Lower lobe of right lung (tissue), 2 donors: ENCODE results near the gene TCF7L1. TPM values are rescaled to one million over a fixed set of nuclear protein-coding genes. Genes with fewer than 3 reads are reported as not detected.

Experiments
- ATAC-seq, 2 donors: fragments of 200-7000 bp; cut with Tn5 transposase; one replicate each; pipeline ENCODE4 v1.9.1; 2020 to 2022; ENCODE audit warnings: mild to moderate bottlenecking in 2 of 2, moderate library complexity in 2 of 2
- DNase-seq: peaks from one replicate; pipeline ENCODE4 v3.0.0-alpha.2; 2020
- H3K27ac ChIP-seq: fragments of 200-600 bp; one replicate; pipeline ENCODE4 v1.8.0; 2022
- H3K27me3 ChIP-seq: fragments of 200-600 bp; one replicate; pipeline ENCODE4 v1.8.0; 2022; ENCODE audit warnings: low read depth
- H3K36me3 ChIP-seq: fragments of 200-600 bp; one replicate; pipeline ENCODE4 v1.8.0; 2022; ENCODE audit warnings: mild to moderate bottlenecking
- H3K4me1 ChIP-seq: fragments of 200-600 bp; one replicate; pipeline ENCODE4 v1.8.0; 2022
- H3K4me3 ChIP-seq: fragments of 200-600 bp; one replicate; pipeline ENCODE4 v1.8.0; 2022; ENCODE audit warnings: mild to moderate bottlenecking
- H3K9me3 ChIP-seq: fragments of 200-600 bp; one replicate; pipeline ENCODE4 v1.8.0; 2022
- intact Hi-C: fragments of 100-400 bp; cut with DNase I; formaldehyde crosslinking; loops from one replicate; pipeline ENCODE4 v1.11.0; 2022
- total RNA-seq: library from RNA; stranded (reverse); fragmentation: NEBNext Ultra II Directional; extraction: Animal tissue kit (Norgen Biotek cat#: 25700); gene quantifications from one replicate; pipeline ENCODE4 v1.2.1, GENCODE V29; 2021
- TF ChIP-seq, protein P1 (sequence below): fragments of 200-600 bp; IDR thresholded peaks from one replicate; pipeline ENCODE4 v1.8.0; 2022; ENCODE audit warnings: antibody characterized with exemption, mild to moderate bottlenecking
- donor health status: DM: no; HTN: yes; CAD: no; lungs with severe emphysema.

The TCF7L1 gene
- total RNA-seq, 1 donor from 2014 or later: 17.1 TPM

DNA sequence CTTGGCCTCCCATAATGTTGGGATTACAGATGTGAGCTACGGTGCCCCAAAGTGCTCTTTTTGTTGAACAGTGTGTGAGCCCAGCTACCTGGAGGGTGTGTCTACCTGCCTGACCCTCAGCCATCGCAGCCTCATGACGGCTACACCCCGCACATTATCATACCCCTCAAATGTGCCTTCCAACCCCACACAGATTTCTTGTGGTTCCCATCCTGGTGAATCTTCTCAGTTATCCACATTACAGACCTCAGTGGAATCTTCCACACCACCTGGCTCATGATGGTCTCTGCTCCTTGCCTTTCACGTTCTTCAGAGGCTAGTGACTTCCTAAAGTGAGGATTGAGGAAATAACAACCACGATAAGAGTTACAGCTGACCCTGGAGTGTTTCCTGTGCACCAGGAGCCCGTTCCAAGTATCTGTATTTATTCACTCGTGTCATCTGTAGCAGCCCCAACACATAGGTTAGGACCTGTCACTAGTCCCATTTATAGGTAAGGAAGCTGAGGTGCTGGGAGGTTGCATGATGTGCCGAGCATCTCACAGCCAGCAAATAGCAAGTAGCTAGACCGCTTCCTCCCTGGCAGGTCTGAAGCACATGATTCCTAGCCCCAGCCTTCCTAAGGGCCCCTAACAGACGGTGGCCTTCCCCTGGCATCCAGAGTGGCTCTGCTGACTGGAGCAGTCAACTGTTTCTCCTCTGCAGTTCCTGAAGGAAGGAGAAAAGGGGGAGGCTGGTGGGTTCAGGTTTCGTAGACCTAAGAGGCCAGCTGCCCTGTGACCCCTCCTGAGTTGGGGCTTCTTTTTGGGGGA is 47.3 kb downstream of the TCF7L1 start:
- H3K27ac ChIP-seq: no peak overlapping the region
- intact Hi-C loops: no loop called here
- peaks cover 54% of the 10 kb centered on the region for H3K4me1 ChIP-seq
- no peaks in the 10 kb centered on the region for H3K36me3 ChIP-seq
- TF ChIP-seq, protein P1, sequence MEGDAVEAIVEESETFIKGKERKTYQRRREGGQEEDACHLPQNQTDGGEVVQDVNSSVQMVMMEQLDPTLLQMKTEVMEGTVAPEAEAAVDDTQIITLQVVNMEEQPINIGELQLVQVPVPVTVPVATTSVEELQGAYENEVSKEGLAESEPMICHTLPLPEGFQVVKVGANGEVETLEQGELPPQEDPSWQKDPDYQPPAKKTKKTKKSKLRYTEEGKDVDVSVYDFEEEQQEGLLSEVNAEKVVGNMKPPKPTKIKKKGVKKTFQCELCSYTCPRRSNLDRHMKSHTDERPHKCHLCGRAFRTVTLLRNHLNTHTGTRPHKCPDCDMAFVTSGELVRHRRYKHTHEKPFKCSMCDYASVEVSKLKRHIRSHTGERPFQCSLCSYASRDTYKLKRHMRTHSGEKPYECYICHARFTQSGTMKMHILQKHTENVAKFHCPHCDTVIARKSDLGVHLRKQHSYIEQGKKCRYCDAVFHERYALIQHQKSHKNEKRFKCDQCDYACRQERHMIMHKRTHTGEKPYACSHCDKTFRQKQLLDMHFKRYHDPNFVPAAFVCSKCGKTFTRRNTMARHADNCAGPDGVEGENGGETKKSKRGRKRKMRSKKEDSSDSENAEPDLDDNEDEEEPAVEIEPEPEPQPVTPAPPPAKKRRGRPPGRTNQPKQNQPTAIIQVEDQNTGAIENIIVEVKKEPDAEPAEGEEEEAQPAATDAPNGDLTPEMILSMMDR: no peak
- ATAC-seq (no peak), DNase-seq (no peak)
- no peaks in the 10 kb centered on the region for H3K9me3 ChIP-seq
- no peaks in the 10 kb centered on the region for H3K27me3 ChIP-seq
- no peak overlapping the region for H3K4me3 ChIP-seq

DNA sequence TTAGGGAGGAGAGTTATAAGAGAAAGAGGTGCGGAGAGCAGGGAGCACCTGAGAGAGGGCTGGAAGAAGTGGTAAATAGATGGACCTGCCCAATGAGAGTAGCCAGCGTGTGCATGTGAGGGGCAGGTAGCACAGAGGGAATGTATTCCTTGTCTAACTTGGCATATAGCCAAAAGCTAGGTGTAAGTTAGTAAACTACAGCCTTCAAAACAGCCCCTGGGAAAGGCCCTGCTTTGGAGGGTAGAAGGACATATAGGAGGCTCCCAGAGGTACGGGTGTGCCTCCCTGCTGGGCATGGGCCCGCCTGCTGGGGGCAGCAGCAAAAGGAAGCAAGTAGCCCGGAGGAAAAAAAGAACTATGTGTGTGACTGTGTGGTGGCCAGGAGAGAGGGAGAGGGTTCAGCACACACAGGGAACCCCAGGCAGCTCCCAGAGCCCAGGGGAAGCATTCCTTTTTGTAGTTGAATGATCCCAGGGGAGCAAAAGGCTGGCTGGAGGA is 48.0 kb downstream of the TCF7L1 start:
- TF ChIP-seq, protein P1: no peak
- Histone ChIP-seq H3K9me3 (no peaks in the 10 kb centered on the region), H3K27ac (no peak overlapping the region), H3K36me3 (no peaks in the 10 kb centered on the region), H3K27me3 (no peaks in the 10 kb centered on the region), H3K4me3 (no peak overlapping the region), H3K4me1 (peaks cover 47% of the 10 kb centered on the region)
- intact Hi-C loops: no loop called here
- ATAC-seq: peak in 1 of 2 donors; percentile 6
- DNase-seq: no peak

DNA sequence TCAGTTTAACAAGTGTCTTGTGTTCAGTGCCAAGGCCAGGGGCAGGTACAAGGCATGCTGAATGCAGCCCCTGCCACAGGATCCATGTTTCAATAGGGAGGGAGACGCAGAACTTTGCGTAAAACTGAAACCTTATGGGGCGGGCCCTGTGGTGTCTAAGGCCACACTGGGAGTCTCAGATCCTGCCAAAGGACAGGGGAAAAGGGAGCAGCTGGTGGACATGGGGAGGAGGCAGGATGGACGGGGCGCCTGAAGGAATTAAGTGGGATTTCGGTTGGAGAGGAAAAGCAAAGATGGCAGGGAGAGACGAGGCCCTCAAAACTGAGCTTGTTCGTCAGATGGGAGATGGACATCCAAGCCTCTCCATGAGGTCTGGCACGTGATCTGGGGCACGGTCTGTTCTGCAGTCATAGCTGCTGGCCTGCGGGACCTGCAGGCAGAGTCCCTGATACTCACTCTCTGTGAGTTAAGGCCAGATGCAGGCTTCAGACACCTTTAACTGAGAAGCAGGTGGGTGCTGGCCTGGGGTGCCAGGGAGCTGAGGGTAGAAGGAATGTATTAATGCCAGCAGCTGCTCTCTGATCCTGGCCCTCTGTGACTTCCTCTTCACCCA is 48.8 kb downstream of the TCF7L1 start:
- H3K4me1 ChIP-seq: peaks cover 44% of the 10 kb centered on the region
- intact Hi-C loops: no loop called here
- no peak for DNase-seq

DNA sequence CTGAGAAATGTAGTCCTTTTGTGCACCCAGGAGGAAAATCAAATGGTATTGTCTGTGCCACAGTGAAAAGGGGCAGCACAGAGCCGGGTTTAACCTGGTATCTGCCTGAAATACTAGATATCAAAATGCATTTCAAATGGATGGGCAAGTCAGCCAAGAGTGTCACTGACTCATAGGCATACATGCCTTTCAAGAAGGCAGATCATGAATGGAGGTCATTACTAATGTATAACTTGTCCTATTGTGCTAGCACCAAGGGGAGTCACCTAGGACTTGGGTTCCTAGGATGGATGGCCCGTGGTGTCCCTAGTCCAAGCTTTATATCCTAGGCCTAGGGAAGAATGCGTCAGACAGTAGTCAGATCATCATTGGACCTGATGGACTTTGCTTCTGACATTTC is 49.9 kb downstream of the TCF7L1 start:
- Histone ChIP-seq H3K27me3 (no peaks in the 10 kb centered on the region), H3K4me3 (no peak overlapping the region), H3K4me1 (peaks cover 33% of the 10 kb centered on the region), H3K27ac (no peak overlapping the region), H3K36me3 (no peaks in the 10 kb centered on the region), H3K9me3 (no peaks in the 10 kb centered on the region)
- intact Hi-C loops: no loop called here
- ATAC-seq (no peak), DNase-seq (no peak)
- TF ChIP-seq, protein P1: no peak

More for the DNA sequence above, 48.8 kb downstream of the TCF7L1 start:
- no peak for ATAC-seq
- Histone ChIP-seq H3K9me3 (no peaks in the 10 kb centered on the region), H3K4me3 (no peak overlapping the region), H3K27ac (no peak overlapping the region), H3K36me3 (no peaks in the 10 kb centered on the region), H3K27me3 (no peaks in the 10 kb centered on the region)
- TF ChIP-seq, protein P1: no peak

DNA sequence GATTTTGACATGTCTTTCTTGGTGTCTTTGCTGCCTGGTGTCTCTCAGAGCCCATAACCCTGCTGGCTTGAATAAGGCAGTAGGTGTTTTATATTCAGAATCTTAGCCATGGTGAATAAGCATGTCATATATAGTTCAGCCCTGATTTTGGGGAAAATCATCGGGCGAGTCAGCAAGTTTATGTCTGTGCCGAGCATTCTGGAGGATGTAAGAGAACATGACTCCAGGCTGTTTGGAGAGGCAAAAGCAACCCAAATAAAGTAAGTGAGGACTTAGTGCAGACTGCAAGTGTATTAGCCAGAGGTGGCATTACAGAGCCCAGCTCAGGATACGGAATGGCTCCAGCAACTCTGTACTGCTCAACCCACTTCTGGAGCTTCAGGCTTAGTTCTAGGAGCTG is 50.3 kb downstream of the TCF7L1 start:
- intact Hi-C loops: no loop called here
- no peak for ATAC-seq
- Histone ChIP-seq H3K9me3 (no peaks in the 10 kb centered on the region), H3K4me3 (no peak overlapping the region), H3K36me3 (no peaks in the 10 kb centered on the region), H3K27ac (no peak overlapping the region), H3K27me3 (no peaks in the 10 kb centered on the region), H3K4me1 (peaks cover 30% of the 10 kb centered on the region)
- TF ChIP-seq, protein P1: no peak
- no peak for DNase-seq
